Naive thymus-derived CD4-positive, alpha-beta T cell (primary cell): Measurements from ENCODE around the gene IER2. TPM values are rescaled to one million over a fixed set of nuclear protein-coding genes. Genes with fewer than 3 reads are reported as not detected.

Experiments used
- ATAC-seq: fragments of 150-1000 bp; cut with Tn5 transposase; 2 replicates; pipeline ENCODE4 v1.10.0; 2021; ENCODE audit warnings: mild to moderate bottlenecking, moderate library complexity
- CTCF ChIA-PET: fragments of 350-600 bp; sonication (Branson Sonifier 250); formaldehyde crosslinking; loops from one replicate; lab custom pipeline; 2021; ENCODE audit warnings: antibody characterized with exemption; lab: Charles Lee
- POLR2A ChIA-PET: fragments of 350-600 bp; sonication (Branson Sonifier 250); formaldehyde crosslinking; loops from one replicate; lab custom pipeline; 2021; ENCODE audit warnings: antibody characterized with exemption, inconsistent platforms; lab: Charles Lee
- DNase-seq, 9 donors: peaks; one replicate each; pipeline versions ENCODE4 v3.0.0 to v3.0.0-alpha.2; 2020 to 2022; ENCODE audit warnings: mixed read lengths in 1 of 9
- H3K27ac ChIP-seq: one replicate; pipeline ENCODE4 v1.7.0; 2013; ENCODE audit warnings: mild to moderate bottlenecking, low read depth, low read length, moderate library complexity
- H3K27me3 ChIP-seq, 2 donors: one replicate each; pipeline ENCODE4 v1.7.0; 2013; ENCODE audit warnings: low read length in 2 of 2, mild to moderate bottlenecking in 2 of 2, moderate library complexity in 2 of 2; ENCODE audit not compliant: control insufficient read depth in 2 of 2, insufficient read depth in 2 of 2
- H3K36me3 ChIP-seq, 3 experiments: 1 replicate in 2 of 3; 2 replicates in 1 of 3; pipeline ENCODE4 v1.7.0; 2013; ENCODE audit warnings: low read length in 3 of 3, mild to moderate bottlenecking in 3 of 3, moderate library complexity in 1 of 3; ENCODE audit not compliant: insufficient read depth in 3 of 3, control insufficient read depth in 2 of 3
- H3K4me1 ChIP-seq, 2 donors: one replicate each; pipeline ENCODE4 v1.7.0; 2013; ENCODE audit warnings: low read length in 2 of 2, mild to moderate bottlenecking in 2 of 2, moderate library complexity in 1 of 2; ENCODE audit not compliant: control insufficient read depth in 2 of 2, insufficient read depth in 2 of 2
- H3K4me3 ChIP-seq: 2 replicates; pipeline ENCODE4 v1.7.0; 2013; ENCODE audit warnings: mild to moderate bottlenecking, low read length
- H3K9me3 ChIP-seq, 3 experiments: 1 replicate in 2 of 3; 2 replicates in 1 of 3; pipeline ENCODE4 v1.7.0; 2013; ENCODE audit warnings: low read length in 3 of 3; ENCODE audit not compliant: control insufficient read depth in 2 of 3
- H3K27ac Mint-ChIP-seq, 9 donors: one replicate each; pipeline ENCODE4 v1.8.0; 2020 to 2022; ENCODE audit warnings: mixed read lengths in 9 of 9, mild to moderate bottlenecking in 8 of 9, moderate library complexity in 5 of 9, inconsistent platforms in 2 of 9
- H3K27me3 Mint-ChIP-seq, 5 donors: one replicate each; pipeline ENCODE4 v1.8.0; 2021 to 2022; ENCODE audit warnings: mixed read lengths in 5 of 5, mild to moderate bottlenecking in 1 of 5
- H3K36me3 Mint-ChIP-seq, 5 donors: one replicate each; pipeline ENCODE4 v1.8.0; 2020 to 2022; ENCODE audit warnings: mixed read lengths in 5 of 5, mild to moderate bottlenecking in 3 of 5, inconsistent platforms in 1 of 5
- H3K4me1 Mint-ChIP-seq, 7 donors: one replicate each; pipeline ENCODE4 v1.8.0; 2020 to 2022; ENCODE audit warnings: mixed read lengths in 7 of 7, mild to moderate bottlenecking in 3 of 7, inconsistent platforms in 1 of 7
- H3K4me3 Mint-ChIP-seq, 10 donors: one replicate each; pipeline ENCODE4 v1.8.0; 2020 to 2022; ENCODE audit warnings: mild to moderate bottlenecking in 10 of 10, mixed read lengths in 10 of 10, moderate library complexity in 6 of 10, inconsistent platforms in 2 of 10
- H3K9me3 Mint-ChIP-seq, 11 donors: one replicate each; pipeline ENCODE4 v1.8.0; 2020 to 2022; ENCODE audit warnings: mixed read lengths in 11 of 11, mild to moderate bottlenecking in 4 of 11, inconsistent platforms in 1 of 11, moderate library complexity in 1 of 11
- intact Hi-C, 2 donors: fragments of 100-400 bp; cut with micrococcal nuclease; formaldehyde crosslinking; loops; one replicate each; pipeline ENCODE4 v1.15.1; 2023
- polyA plus RNA-seq, 2 donors: library from polyadenylated mRNA; unstranded; fragments of 300-500 nt; fragmentation: Illumina TruSeq; gene quantifications; one replicate each; pipeline ENCODE4 v1.2.3, GENCODE V29; 2021
- total RNA-seq, 6 experiments: library from RNA in 5 of 6; stranded (reverse) in 5 of 6; gene quantifications; 1 replicate in 5 of 6; 2 replicates in 1 of 6; pipeline ENCODE4 v1.2.3 and lab custom pipeline; 2021 to 2026

The IER2 gene
- total and polyA plus RNA-seq, 7 experiments from 2014 or later, result 121 to 558 (median 149) TPM

DNA sequence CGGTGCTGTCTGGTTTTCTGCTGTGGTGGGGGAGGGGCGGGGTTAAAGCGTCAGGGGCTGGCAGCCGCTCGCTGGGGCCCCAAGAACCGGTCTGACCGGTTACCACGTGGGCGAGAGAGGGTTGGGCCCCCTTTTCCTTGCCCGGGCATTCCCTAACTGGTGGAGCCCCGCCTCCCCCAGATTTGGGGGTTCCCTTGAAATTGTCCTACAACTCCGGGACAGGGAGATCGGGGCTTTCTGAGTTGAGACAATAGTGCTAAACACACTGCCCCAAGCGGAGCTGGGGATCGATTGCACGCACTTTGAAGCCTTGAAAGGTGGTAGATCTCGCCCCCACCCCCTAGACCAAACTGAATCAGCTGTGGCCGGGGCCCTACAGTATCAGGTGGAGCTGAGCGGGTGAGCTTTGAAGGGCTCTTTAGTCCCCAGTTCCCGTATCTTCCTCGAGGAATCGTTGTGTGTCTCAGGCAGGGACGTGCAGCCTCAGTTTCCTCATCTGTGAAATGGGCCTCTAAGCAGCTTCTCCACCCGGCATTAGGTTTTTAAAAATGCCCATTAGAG is 4.8 kb downstream of the IER2 start:
- ChIA-PET CTCF (interaction anchor here (0.7 to 3.4 kb wide), 15 partner anchors 8 to 108 kb away, joined by 3 to 17 read pairs (median 7); no protein-coding TSS in a partner anchor), POLR2A (interaction anchor here (0.8 to 6.6 kb wide), 19 partner anchors 13 to 123 kb away, joined by 3 to 283 read pairs (median 5); partner anchors contain the start of gene NACC1)
- Mint-ChIP-seq H3K4me3 (peak overlapping the region; percentile 94 to 100 (median 98)), H3K36me3 (peaks cover 12 to 32% (median 20%) of the 10 kb centered on the region in 5 donors), H3K27ac (peak overlapping the region; percentile 97 to 100 (median 98)), H3K4me1 (peaks cover 19 to 62% (median 34%) of the 10 kb centered on the region in 7 donors), H3K9me3 (peaks cover 0 to 25% (median 0%) of the 10 kb centered on the region in 11 donors), H3K27me3 (peaks cover 0 to 17% (median 0%) of the 10 kb centered on the region in 5 donors)
- ATAC-seq (peak; percentile 28), DNase-seq (peak; percentile 54 to 88 (median 70))
- Histone ChIP-seq H3K36me3 (peaks cover 0 to 36% (median 6%) of the 10 kb centered on the region in 3 experiments), H3K27me3 (no peaks in the 10 kb centered on the region), H3K27ac (peak overlapping the region; percentile 96), H3K4me1 (peaks cover 14 to 22% of the 10 kb centered on the region in 2 donors), H3K4me3 (peak overlapping the region; percentile 96), H3K9me3 (no peaks in the 10 kb centered on the region)
- intact Hi-C loops, result loop anchor here (1.0 to 10.0 kb wide), 8 partner anchors 8 to 1362 kb away; partner anchors contain the start of genes DNAJB1 (in 2 of the 2), JUNB (in 1 of the 2), ZNF490 (in 1 of the 2) and ZNF791 (in 1 of the 2)

DNA sequence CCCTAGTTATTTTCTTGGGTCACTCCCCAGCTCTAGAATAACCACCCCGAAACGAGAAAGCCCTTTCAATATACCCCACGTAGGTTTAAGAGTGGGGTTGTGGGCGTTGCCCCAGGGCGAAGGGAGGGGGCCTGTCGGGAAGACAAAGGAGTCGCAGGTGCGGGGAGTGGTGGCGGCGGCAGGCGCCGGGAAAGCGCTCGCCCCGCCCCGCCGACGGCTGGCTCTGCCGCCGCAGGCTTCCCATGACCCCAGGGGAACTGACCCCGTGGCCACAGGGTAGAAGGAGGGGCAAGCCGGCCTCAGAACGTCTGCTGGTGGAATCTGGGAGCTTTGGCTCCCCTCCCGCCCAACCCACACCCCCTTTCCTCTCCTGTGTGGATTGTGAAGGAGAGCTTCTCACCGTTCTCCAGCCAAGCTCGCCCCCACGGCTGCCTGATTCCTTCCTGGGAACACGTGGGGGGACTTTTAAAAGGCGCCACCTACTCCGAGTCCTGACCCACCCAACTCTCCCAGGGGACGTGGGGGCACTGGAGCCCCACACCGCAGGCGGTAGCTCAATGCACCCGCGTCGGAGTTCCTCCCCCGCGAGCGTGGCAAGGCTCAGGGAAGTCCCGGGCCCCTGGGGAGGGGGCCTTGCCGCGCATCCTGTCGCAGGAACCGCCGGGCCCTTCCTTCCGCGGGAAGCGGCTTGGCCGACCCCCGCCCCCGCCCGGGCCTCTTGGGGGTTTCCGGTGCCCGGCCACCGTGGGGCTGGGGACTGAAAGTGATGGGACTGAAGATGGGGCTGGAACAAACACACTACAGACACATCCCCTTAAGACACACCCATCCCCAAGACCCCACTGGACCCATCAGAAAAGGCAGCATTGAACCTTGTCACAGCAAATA is 5.5 kb downstream of the IER2 start:
- Mint-ChIP-seq H3K4me1 (peaks cover 22 to 63% (median 39%) of the 10 kb centered on the region in 7 donors), H3K36me3 (peaks cover 12 to 35% (median 20%) of the 10 kb centered on the region in 5 donors), H3K4me3 (peak overlapping the region; percentile 94 to 100 (median 98)), H3K9me3 (peaks cover 0 to 25% (median 0%) of the 10 kb centered on the region in 11 donors), H3K27me3 (peaks cover 0 to 17% (median 0%) of the 10 kb centered on the region in 5 donors), H3K27ac (peak overlapping the region; percentile 97 to 100 (median 99))
- H3K27ac ChIP-seq, result peak overlapping the region; percentile 96
- ATAC-seq, result peak; percentile 43
- H3K4me3 ChIP-seq, result peak overlapping the region; percentile 96
- H3K36me3 ChIP-seq, result peaks cover 0 to 29% (median 6%) of the 10 kb centered on the region in 3 experiments
- no peaks in the 10 kb centered on the region for H3K9me3 ChIP-seq
- intact Hi-C loops, result loop anchor here (1.0 to 10.0 kb wide), 8 partner anchors 8 to 1209 kb away; partner anchors contain the start of genes ZNF490 (in 1 of the 2) and ZNF791 (in 1 of the 2)
- H3K4me1 ChIP-seq, result peaks cover 14 to 29% of the 10 kb centered on the region in 2 donors
- ChIA-PET CTCF (interaction anchor here (0.7 to 3.5 kb wide), 16 partner anchors 8 to 107 kb away, joined by 3 to 17 read pairs (median 8); no protein-coding TSS in a partner anchor), POLR2A (interaction anchor here (0.8 to 6.6 kb wide), 17 partner anchors 13 to 123 kb away, joined by 3 to 283 read pairs (median 6); partner anchors contain the start of gene NACC1)
- peak; percentile 65 to 86 (median 75) for DNase-seq
- no peaks in the 10 kb centered on the region for H3K27me3 ChIP-seq

DNA sequence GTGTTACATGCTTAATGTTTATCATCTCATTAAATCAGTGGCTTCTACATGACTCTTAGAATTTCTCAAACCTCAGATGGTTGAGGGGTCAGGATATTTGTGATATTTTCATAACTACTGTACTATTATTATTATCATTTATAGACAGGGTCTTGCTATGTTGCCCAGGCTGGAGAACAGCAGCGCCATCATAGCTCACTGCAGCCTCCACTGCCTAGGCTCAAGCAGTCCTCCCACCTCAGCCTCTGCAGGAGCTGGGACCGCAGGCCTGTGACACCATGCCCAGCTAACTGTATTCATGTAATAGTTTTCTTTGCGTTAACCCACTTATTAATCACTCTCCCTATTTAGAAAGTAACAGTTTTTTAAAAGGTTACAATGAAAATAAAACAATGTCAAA is 9.5 kb downstream of the IER2 start:
- ChIA-PET CTCF (no interaction called here), POLR2A (interaction anchor here (0.6 to 6.6 kb wide), 3 partner anchors 9 to 23 kb away, joined by 3 to 283 read pairs (median 3); partner anchors contain the start of genes IER2 and STX10)
- Mint-ChIP-seq H3K4me1 (peaks cover 30 to 80% (median 64%) of the 10 kb centered on the region in 7 donors), H3K4me3 (peak overlapping the region in 6 of 10 donors; percentile 39 to 68 (median 48)), H3K27me3 (peaks cover 0 to 3% (median 0%) of the 10 kb centered on the region in 5 donors), H3K36me3 (peaks cover 0 to 21% (median 3%) of the 10 kb centered on the region in 5 donors), H3K9me3 (peaks cover 0 to 6% (median 0%) of the 10 kb centered on the region in 11 donors), H3K27ac (peak overlapping the region; percentile 16 to 99 (median 87))
- Histone ChIP-seq H3K4me1 (peaks cover 45 to 60% of the 10 kb centered on the region in 2 donors), H3K4me3 (no peak overlapping the region), H3K27ac (peak overlapping the region; percentile 50), H3K36me3 (peaks cover 0 to 5% (median 0%) of the 10 kb centered on the region in 3 experiments), H3K9me3 (no peaks in the 10 kb centered on the region), H3K27me3 (no peaks in the 10 kb centered on the region)
- ATAC-seq, result no peak
- intact Hi-C loops, result loop anchor here (10.0 kb wide), 3 partner anchors 545 to 1205 kb away; partner anchors contain the start of genes ZNF490 (in 1 of the 2) and ZNF791 (in 1 of the 2)
- DNase-seq, result no peak

DNA sequence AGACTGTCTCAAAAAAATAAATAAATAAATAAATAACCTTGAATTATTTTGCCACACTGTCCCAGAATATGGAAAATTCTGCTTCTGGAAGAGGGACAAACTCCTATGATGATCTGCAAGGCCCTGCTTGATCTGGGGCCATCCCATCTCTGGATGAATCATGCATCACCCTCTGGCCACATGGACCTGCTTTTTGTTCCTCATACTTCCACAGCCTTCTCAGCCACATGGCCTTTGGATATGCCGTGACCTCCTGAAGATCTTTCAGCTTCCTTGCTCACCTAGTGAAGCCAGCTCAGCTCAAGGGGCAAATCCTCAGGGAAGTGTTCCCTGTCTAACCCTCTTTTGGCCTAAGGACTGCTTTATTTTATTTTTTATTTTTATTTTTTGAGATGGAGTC is 10.3 kb downstream of the IER2 start:
- Mint-ChIP-seq H3K4me3 (peak overlapping the region in 2 of 10 donors; percentile 58 to 67), H3K27me3 (no peaks in the 10 kb centered on the region)
- CTCF ChIA-PET, result interaction anchor here (0.6 to 1.1 kb wide), 3 partner anchors 9 to 60 kb away, joined by 3 to 5 read pairs (median 3); no protein-coding TSS in a partner anchor

DNA sequence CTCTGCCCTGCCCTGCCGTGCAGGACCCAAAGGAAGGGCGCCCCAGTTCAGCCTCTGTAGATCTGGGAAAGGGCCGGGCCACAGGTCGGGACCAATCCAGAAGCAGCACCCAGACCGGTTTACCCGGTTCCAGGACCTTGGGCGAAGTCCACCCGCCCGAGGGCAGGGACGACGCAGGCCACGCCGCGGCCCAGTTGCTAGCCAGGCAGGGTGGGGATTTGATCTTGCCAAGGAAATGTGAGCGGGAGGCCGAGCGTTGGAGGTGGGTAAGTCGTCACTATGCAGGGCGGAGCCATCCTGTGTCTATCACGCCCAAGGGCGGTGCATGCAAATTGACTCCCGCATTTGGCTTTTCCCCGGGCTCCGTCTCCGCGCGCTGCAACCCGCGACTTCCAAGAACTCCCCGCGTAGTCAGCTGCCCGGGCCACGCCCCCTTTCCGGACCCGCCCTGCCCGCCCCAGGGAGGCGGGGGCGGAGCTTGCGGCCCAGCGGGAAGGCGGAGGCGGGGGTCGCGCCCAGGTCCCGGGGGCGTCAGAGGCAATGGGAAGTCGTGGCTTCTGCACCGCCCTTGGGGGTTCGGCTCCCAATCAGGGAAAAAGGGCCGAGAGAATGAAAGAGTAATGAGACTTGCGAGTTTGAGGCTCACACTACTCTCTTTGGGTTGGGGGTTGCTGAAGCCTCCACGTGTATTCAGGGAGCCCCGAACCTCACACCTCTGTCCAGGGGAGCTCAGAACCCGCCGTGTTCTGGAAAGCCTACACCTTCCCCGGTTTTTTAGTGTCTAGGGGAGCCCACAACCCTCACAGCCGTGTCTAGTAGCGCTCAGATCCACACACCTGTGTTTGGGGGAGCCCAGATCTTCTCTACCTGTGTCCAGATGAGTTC is 12.8 kb downstream of the IER2 start:
- Histone ChIP-seq H3K4me3 (peak overlapping the region; percentile 60), H3K4me1 (peaks cover 56 to 74% of the 10 kb centered on the region in 2 donors), H3K27me3 (no peaks in the 10 kb centered on the region), H3K27ac (peak overlapping the region; percentile 90), H3K36me3 (no peaks in the 10 kb centered on the region), H3K9me3 (no peaks in the 10 kb centered on the region)
- POLR2A ChIA-PET, result interaction anchor here (0.7 to 12.7 kb wide), 15 partner anchors 6 to 372 kb away, joined by 3 to 283 read pairs (median 4); partner anchors contain the start of genes IER2, JUNB, NACC1 and STX10
- Mint-ChIP-seq H3K36me3 (peaks cover 0 to 19% (median 0%) of the 10 kb centered on the region in 5 donors), H3K27ac (peak overlapping the region; percentile 92 to 99 (median 97)), H3K27me3 (no peaks in the 10 kb centered on the region), H3K4me3 (peak overlapping the region; percentile 85 to 94 (median 90)), H3K9me3 (no peaks in the 10 kb centered on the region), H3K4me1 (peaks cover 25 to 87% (median 67%) of the 10 kb centered on the region in 7 donors)
- CTCF ChIA-PET, result interaction anchor here (1.5 to 2.4 kb wide), 4 partner anchors 8 to 49 kb away, joined by 6 to 9 read pairs (median 8); no protein-coding TSS in a partner anchor
- intact Hi-C loops, result loop anchor here (1.0 to 2.0 kb wide), 4 partner anchors 8 to 32 kb away; no protein-coding TSS in a partner anchor
- DNase-seq, result peak; percentile 46 to 91 (median 75)
- ATAC-seq, result peak; percentile 73

More for the DNA sequence above, 10.3 kb downstream of the IER2 start:
- Mint-ChIP-seq H3K9me3 (no peaks in the 10 kb centered on the region), H3K27ac (peak overlapping the region in 8 of 9 donors; percentile 53 to 99 (median 78)), H3K36me3 (peaks cover 0 to 14% (median 0%) of the 10 kb centered on the region in 5 donors), H3K4me1 (peaks cover 33 to 89% (median 70%) of the 10 kb centered on the region in 7 donors)
- no peaks in the 10 kb centered on the region for H3K27me3 ChIP-seq
- DNase-seq (no peak), ATAC-seq (no peak)
- H3K4me3 ChIP-seq, result no peak overlapping the region
- H3K4me1 ChIP-seq, result peaks cover 51 to 68% of the 10 kb centered on the region in 2 donors
- peak overlapping the region; percentile 50 for H3K27ac ChIP-seq
- intact Hi-C loops, result no loop called here
- H3K36me3 ChIP-seq, result no peaks in the 10 kb centered on the region
- H3K9me3 ChIP-seq, result no peaks in the 10 kb centered on the region
- POLR2A ChIA-PET, result interaction anchor here (1.2 to 11.8 kb wide), 4 partner anchors 8 to 41 kb away, joined by 3 to 263 read pairs (median 54); no protein-coding TSS in a partner anchor
